Mucosa of descending colon (tissue), 3 donors: ENCODE data around the gene CCDC71. TPM values are rescaled to one million over a fixed set of nuclear protein-coding genes. Genes with fewer than 3 reads are reported as not detected.

ENCODE experiments used
- ATAC-seq: fragments of 200-7000 bp; cut with Tn5 transposase; one replicate; pipeline ENCODE4 v1.9.1; 2020; ENCODE audit warnings: mild to moderate bottlenecking, moderate library complexity
- DNase-seq, 3 donors: peaks; one replicate each; pipeline ENCODE4 v3.0.0-alpha.2; 2020
- H3K36me3 ChIP-seq: fragments of 200-600 bp; one replicate; pipeline ENCODE4 v1.8.0; 2021; ENCODE audit warnings: low read depth, mild to moderate bottlenecking
- H3K4me1 ChIP-seq: fragments of 200-600 bp; one replicate; pipeline ENCODE4 v1.8.0; 2021; ENCODE audit warnings: low read depth, mild to moderate bottlenecking
- H3K4me3 ChIP-seq: fragments of 200-600 bp; one replicate; pipeline ENCODE4 v1.8.0; 2021; ENCODE audit warnings: mild to moderate bottlenecking
- H3K9me3 ChIP-seq: fragments of 200-600 bp; one replicate; pipeline ENCODE4 v1.8.0; 2021; ENCODE audit warnings: mild to moderate bottlenecking
- CTCF ChIP-seq: fragments of 200-600 bp; IDR thresholded peaks from one replicate; pipeline ENCODE4 v1.8.0; 2022; ENCODE audit warnings: antibody characterized with exemption, mild to moderate bottlenecking
- intact Hi-C, 2 donors: fragments of 100-400 bp; cut with DNase I in 1 of 2; cut with micrococcal nuclease in 1 of 2; formaldehyde crosslinking; loops; one replicate each; pipeline versions ENCODE4 v1.11.0 to v1.11.1; 2022; cut with DNase I, micrococcal nuclease
- total RNA-seq, 3 donors: library from RNA; stranded (reverse); fragmentation: NEBNext Ultra II Directional in 2 of 3; extraction: Animal tissue kit (Norgen Biotek cat#: 25700) in 2 of 3; gene quantifications; one replicate each; pipeline versions ENCODE4 v1.2.1 to v1.2.4, GENCODE V29; 2021 to 2023
- donor health status: DM: no; HTN: no; CAD: no; lungs with moderate emphysema.
- donor health status: DM: no; HTN: no; CAD: no.
- donor health status: DM: no; HTN: yes; CAD: no.

CCDC71 gene
- total RNA-seq, 3 donors from 2014 or later = 15.2 to 20.7 (median 19.9) TPM

DNA sequence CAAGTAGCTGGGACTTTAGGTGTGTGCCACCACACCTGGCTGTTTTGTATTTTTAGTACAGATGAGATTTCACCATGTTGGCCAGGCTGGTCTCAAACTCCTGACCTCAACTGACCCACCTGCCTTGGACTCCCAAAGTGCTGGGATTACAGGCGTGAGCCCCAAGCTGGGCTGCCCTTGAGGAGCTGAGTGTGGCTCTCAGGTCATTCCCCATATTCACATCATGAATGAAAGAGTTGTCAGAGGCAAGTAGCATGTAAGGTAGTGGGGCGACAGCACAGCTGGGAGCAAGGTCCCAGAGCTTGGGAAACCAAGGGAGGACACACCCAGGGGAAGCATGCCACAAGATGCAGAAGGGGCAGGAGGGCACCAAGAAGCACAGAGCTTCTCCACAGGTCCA is 4.9 kb downstream of the CCDC71 start:
- Histone ChIP-seq H3K4me3 (no peak overlapping the region), H3K4me1 (peaks cover 8% of the 10 kb centered on the region), H3K9me3 (no peaks in the 10 kb centered on the region), H3K36me3 (no peaks in the 10 kb centered on the region)
- ATAC-seq (no peak), DNase-seq (no peak)
- no peak for TF ChIP-seq CTCF
- intact Hi-C loops = loop anchor here in 1 of 2 donors (10.0 kb wide), 1 partner anchor 294 kb away; no protein-coding TSS in a partner anchor

DNA sequence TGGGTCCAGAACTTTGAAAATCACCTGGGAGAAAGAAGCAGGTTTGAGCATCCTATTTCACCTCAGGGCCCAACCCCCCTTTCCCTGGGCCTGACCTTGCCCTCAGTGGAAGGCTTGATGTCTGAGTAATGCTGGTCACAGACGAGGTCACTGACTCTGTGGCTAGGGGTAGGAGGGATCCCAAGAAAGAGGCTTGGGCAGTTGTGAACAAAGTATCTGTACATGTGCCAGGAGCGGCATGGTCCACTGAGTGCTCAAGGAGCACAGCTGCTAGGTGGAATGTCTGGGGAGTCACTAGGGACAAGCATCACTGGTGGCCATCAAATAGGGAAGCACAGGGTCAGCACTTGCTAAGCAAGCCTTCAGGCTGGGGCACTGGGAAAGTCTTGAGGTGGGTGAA is 7.3 kb downstream of the CCDC71 start:
- ATAC-seq = no peak
- H3K9me3 ChIP-seq = no peaks in the 10 kb centered on the region
- no peak for TF ChIP-seq CTCF

GRCh38 chr3:49158103-49158709 is 7.9 kb downstream of the CCDC71 start:
- Histone ChIP-seq H3K36me3 (no peaks in the 10 kb centered on the region), H3K4me1 (no peaks in the 10 kb centered on the region), H3K9me3 (no peaks in the 10 kb centered on the region), H3K4me3 (no peak overlapping the region)
- DNase-seq (peak in 2 of 3 donors; percentile 68 to 81), ATAC-seq (peak; percentile 80)
- intact Hi-C loops = no loop called here
- TF ChIP-seq CTCF = peak; percentile 36

More for the DNA sequence above, 7.3 kb downstream of the CCDC71 start:
- Histone ChIP-seq H3K4me3 (no peak overlapping the region), H3K4me1 (no peaks in the 10 kb centered on the region), H3K36me3 (no peaks in the 10 kb centered on the region)
- DNase-seq = no peak
- intact Hi-C loops = no loop called here

- no peaks in the 10 kb centered on the region for H3K36me3 ChIP-seq
- no peak for TF ChIP-seq CTCF
- intact Hi-C loops = no loop called here
- H3K4me1 ChIP-seq = no peaks in the 10 kb centered on the region
- no peak overlapping the region for H3K4me3 ChIP-seq
- ATAC-seq (peak; percentile 55), DNase-seq (no peak)
- H3K9me3 ChIP-seq = no peaks in the 10 kb centered on the region
Observed at GRCh38 chr3:49157289-49157688, 8.8 kb downstream of the CCDC71 start.

- no peak for ATAC-seq
- H3K4me3 ChIP-seq = no peak overlapping the region
- intact Hi-C loops = no loop called here
Observed at GRCh38 chr3:49153349-49153912, 12.7 kb downstream of the CCDC71 start.

More at GRCh38 chr3:49153349-49153912, 12.7 kb downstream of the CCDC71 start:
- no peaks in the 10 kb centered on the region for H3K4me1 ChIP-seq
- DNase-seq = no peak
- H3K9me3 ChIP-seq = no peaks in the 10 kb centered on the region
- H3K36me3 ChIP-seq = no peaks in the 10 kb centered on the region
- no peak for TF ChIP-seq CTCF
